H4 (cell line): Measurements from ENCODE around the gene SLC6A6. TPM values are rescaled to one million over a fixed set of nuclear protein-coding genes. Genes with fewer than 3 reads are reported as not detected.

ENCODE experiments used
- total RNA-seq: library from RNA; depleted of rRNA; stranded (reverse); fragments of >200 nt; shearing (Covaris generic); gene quantifications from 2 replicates; pipeline ENCODE4 v1.2.3, GENCODE V29; 2014; rRNA removed

Gene SLC6A6
- total RNA-seq, 1 experiment from 2014 or later = 29.8 TPM

Other genes starting within 250 kb of the SLC6A6 start
- 17.1 and 22.5 TPM in 2 replicates for gene XPC, start 224.0 kb upstream of the SLC6A6 start, total RNA-seq
- 39.2 and 42.7 TPM in 2 replicates for gene LSM3, start 223.8 kb upstream of the SLC6A6 start, total RNA-seq
- gene GRIP2, start 137.7 kb downstream of the SLC6A6 start, total RNA-seq = 0.77 TPM in 1 of 2 replicates, not detected in the other
- 7.7 and 18.6 TPM in 2 replicates for gene CCDC174, start 249.2 kb downstream of the SLC6A6 start, total RNA-seq